ENCODE results near the gene SLC25A42.
"Not testable (repeated sequence)": the region's sequence is repeated elsewhere in the genome, so short reads cannot be mapped to it uniquely, and the experiment has no call there.

Gene SLC25A42, protein sequence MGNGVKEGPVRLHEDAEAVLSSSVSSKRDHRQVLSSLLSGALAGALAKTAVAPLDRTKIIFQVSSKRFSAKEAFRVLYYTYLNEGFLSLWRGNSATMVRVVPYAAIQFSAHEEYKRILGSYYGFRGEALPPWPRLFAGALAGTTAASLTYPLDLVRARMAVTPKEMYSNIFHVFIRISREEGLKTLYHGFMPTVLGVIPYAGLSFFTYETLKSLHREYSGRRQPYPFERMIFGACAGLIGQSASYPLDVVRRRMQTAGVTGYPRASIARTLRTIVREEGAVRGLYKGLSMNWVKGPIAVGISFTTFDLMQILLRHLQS

DNA sequence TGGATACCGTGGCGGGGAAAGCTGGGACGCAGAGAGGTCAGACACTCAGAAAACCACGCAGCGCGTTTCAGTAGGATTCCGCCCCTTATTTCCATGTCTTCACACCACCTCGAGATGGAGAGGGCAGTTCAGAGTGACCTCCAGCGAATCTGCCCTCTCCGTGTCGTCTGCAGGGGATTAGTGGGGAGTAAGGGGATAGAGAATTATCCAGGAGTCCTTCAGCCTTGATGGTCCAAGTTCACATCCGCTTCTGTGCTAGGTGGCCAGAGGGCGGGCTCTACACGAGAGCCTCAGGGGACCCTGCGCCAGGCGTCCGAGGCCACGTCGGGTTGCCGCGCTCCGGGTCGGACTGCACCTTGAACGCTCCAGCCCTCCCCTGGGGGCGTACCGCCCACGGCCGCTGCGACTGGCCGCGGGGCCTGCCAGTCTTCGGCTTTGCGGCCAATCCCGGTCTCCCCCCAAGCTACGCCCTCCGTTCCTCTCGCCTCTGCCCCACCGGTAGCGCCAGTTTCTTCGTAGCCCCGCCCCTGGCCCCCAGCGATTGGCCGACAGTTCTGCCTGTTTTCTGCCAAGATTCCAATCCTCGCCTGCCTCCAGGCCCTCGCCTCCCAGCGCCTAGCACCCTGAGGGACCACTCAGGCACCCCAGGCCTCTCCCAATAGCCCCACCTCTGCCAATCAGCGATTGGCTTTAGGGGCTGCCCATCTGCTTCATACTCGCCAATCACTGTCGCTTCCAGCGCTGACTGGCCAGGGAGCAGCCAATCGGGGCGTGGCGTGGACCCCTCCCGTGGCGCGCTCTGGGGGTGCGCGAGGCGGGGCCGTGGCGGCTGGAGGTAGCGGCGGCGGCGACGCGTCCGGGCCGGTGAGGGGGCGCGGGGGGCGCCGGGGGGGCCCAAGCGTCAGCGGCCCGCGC lies at the start of gene SLC25A42:
SLC25A42 (plus strand) TSS at position 812 of the 915 bp plus-strand sequence. CDS start 32,131 bp downstream, outside the sequence.
- POLR2A ChIA-PET (ENCODE audit: low non-redundant PET): no interaction called here
- TF ChIP-seq, protein P1, sequence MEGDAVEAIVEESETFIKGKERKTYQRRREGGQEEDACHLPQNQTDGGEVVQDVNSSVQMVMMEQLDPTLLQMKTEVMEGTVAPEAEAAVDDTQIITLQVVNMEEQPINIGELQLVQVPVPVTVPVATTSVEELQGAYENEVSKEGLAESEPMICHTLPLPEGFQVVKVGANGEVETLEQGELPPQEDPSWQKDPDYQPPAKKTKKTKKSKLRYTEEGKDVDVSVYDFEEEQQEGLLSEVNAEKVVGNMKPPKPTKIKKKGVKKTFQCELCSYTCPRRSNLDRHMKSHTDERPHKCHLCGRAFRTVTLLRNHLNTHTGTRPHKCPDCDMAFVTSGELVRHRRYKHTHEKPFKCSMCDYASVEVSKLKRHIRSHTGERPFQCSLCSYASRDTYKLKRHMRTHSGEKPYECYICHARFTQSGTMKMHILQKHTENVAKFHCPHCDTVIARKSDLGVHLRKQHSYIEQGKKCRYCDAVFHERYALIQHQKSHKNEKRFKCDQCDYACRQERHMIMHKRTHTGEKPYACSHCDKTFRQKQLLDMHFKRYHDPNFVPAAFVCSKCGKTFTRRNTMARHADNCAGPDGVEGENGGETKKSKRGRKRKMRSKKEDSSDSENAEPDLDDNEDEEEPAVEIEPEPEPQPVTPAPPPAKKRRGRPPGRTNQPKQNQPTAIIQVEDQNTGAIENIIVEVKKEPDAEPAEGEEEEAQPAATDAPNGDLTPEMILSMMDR (conservative IDR thresholded peaks at IDR 0.05; ENCODE audit: low read depth): no peak
- H3K27ac ChIP-seq: peak within 1 kb of the TSS; percentile 73
- CTCF ChIA-PET: no interaction called here
- DNase-seq (ENCODE audit: low spot score): peak; percentile 100

DNA sequence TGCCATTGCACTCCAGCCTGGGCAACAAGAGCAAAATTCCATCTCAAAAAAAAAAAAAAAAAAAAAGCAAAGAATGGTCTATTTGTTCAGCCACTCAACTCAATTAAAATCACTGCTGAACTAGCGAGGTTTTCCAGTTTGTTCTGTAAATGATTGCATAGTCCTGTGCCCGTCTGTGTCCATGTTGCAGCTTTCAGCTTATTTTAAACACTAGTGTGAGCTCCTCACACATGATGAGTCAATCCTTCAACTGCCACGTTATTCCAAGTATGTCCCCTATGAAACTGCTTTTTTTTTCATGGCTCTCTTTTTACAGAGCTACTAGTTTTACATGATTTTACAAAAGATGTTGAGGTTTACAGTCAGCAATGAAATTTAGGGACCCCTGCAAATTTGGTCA lies 42.7 kb upstream of the SLC25A42 start:
- DNase-seq (ENCODE audit: low spot score): no peak
- CTCF ChIA-PET: no interaction called here
- TF ChIP-seq, protein P1 (conservative IDR thresholded peaks at IDR 0.05; ENCODE audit: low read depth): no peak
- no peak overlapping the region for H3K27ac ChIP-seq
- POLR2A ChIA-PET (ENCODE audit: low non-redundant PET): no interaction called here

DNA sequence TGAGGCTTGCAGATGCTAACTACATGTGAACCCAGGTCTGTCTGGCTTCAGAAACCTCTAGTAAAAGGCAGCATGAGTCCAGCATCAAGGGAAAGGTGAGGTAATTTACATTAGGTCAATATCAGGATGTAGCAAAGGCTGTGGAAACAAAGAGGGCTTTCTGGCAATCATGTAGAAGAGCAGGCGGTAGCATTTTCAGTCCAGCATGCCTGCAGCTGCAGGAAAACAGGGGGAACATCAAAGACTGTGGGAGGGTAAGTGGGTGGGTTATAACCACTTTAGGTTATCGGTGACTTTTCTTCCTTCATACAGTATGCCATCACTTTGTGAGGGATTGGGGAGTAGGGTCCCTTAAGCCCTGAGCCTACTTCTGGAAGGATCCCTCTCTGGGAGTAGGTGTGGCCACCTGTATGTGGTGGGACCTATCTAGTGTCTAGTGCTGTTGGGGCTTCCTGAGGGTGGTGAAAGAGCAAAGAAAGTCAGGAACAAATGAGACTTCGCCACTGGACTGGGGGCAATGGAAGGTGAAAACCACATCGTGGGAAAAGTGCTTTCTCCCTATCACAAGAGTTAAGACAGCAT lies 41.3 kb upstream of the SLC25A42 start:
- peak overlapping the region; percentile 17 for H3K27ac ChIP-seq
- TF ChIP-seq, protein P1 (conservative IDR thresholded peaks at IDR 0.05; ENCODE audit: low read depth): no peak
- ChIA-PET CTCF (interaction anchor here (0.6 to 0.7 kb wide), 2 partner anchors 493 to 566 kb away, joined by 4 to 5 read pairs; no protein-coding TSS in a partner anchor), POLR2A (ENCODE audit: low non-redundant PET) (no interaction called here)
- DNase-seq (ENCODE audit: low spot score): no peak

DNA sequence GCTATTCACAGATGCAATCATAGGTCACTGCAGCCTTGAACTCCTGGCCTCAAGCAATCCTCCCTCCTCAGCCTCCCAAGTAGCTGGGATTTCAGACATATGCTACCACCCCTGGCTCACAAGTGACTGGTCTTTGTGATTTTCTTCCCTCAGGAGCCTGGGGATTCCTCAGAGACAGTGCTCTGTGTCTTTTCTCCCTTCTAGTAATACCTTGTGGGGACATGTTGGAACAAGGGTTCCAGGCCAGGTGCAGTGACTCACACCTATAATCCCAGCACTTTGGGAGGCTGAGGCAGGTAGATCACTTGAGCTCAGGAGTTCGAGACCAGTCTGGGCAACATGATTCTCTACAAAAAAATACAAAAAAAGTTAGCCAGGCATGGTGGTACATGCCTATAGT lies 40.4 kb upstream of the SLC25A42 start:
- DNase-seq (ENCODE audit: low spot score); POLR2A ChIA-PET (ENCODE audit: low non-redundant PET): not testable (repeated sequence)
- CTCF ChIA-PET: interaction anchor here (0.6 kb wide), 1 partner anchor 565 kb away, joined by 4 read pairs; no protein-coding TSS in a partner anchor
- peak overlapping the region; percentile 54 for H3K27ac ChIP-seq

DNA sequence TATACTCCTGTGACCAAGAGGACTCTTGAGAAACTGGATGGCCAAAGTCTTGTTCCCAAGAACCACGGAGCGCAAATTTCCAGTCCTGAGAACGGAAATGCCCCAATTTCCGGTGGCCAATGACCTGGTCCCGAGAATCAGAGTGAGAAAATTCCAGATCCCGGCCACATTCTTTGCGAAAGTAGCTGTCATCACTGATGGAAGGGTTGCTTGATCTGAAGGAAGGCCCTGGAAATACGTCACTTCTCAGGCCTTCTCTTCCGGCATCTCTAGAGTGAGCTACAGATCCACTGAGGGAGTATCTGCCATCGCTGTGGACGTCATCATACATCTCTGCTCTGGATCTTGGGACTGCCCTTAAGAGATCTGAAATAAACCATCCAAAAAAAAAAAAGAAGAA lies 37.9 kb upstream of the SLC25A42 start:
- POLR2A ChIA-PET (ENCODE audit: low non-redundant PET): no interaction called here
- TF ChIP-seq, protein P1 (conservative IDR thresholded peaks at IDR 0.05; ENCODE audit: low read depth): no peak
- DNase-seq (ENCODE audit: low spot score): no peak
- H3K27ac ChIP-seq: no peak overlapping the region
- CTCF ChIA-PET: interaction anchor here (0.7 to 1.2 kb wide), 2 partner anchors 13 to 30 kb away, joined by 3 read pairs; no protein-coding TSS in a partner anchor

DNA sequence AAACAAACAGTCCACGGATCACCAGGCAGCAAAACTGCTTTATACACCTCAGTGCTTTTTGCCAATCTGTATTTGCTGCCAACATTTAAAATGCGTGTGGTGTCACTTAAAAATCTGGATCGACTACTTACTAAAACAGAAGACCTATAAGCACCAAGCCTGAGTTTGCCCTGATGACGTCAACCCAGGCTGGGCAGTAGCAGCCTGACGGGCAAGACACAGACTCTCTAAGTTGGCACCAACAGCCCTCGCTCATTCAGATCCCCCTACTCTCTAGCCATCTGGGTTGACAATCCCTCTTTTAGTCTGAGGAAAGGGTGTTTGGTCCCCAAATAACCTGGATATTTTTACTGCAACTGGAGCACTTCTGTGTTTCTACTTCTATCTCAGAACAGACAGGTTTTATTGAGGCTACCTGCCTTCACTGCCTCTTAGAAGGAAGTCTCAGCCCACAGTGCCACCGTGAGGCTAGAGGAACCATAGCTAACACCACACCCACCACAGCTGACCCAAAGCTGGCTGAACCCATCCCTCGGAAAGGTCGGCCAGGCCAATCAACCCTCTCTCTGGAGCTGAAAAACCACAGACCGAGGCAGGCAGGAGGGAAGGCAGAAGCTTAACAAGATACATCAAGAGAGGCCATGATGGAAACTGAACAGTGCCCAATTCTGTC lies 37.4 kb upstream of the SLC25A42 start:
- TF ChIP-seq, protein P1 (conservative IDR thresholded peaks at IDR 0.05; ENCODE audit: low read depth): no peak
- DNase-seq (ENCODE audit: low spot score): no peak
- ChIA-PET POLR2A (ENCODE audit: low non-redundant PET) (no interaction called here), CTCF (no interaction called here)
- no peak overlapping the region for H3K27ac ChIP-seq
